ENCODE data around the gene WDR5.

Gene WDR5

DNA sequence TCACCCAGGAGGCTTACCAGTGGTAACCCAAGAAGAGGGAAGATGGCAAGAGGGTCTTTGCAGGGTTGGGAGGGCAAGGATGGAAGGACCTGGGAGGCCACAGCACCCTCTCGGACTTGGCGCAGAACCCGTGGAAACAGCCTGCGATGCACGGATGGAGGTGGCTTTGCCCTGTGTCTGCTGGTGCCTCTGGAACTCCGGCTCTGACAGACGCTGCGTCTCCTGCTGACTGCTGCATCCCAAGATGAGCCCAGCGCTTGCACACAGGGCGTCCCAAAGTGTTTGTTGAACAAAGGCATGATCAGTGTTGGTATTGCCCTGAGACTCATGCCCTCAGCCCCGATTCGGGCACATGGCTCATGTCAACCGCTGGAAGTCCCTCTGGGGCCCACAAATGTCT, 30.5 kb downstream of the WDR5 start (continued):
- no peak for TF ChIP-seq BCL6B (tag by site-specific recombination; IDR thresholded peaks at IDR 0.05)

- ChIA-PET POLR2A (no interaction called here), CTCF (interaction anchor here (0.6 to 5.5 kb wide), 9 partner anchors 19 to 560 kb away, joined by 3 to 129 read pairs (median 3); no protein-coding TSS in a partner anchor)
- no peak overlapping the region for H3K27ac ChIP-seq (ENCODE audit: extremely low read depth, low read depth, low read length)
- no peak overlapping the region for H3K4me3 ChIP-seq (ENCODE audit: low read depth, low read length)
- H3K4me1 ChIP-seq (ENCODE audit: control insufficient read depth, insufficient read depth, low read length), result no peaks in the 10 kb centered on the region; the same call in 1 of the 2 replicates
- no peak for TF ChIP-seq ZNF324 (tag by site-specific recombination; IDR thresholded peaks at IDR 0.05)
- TF ChIP-seq ATF2 (tag by site-specific recombination; IDR thresholded peaks at IDR 0.05; ENCODE audit: low read depth), result no peak
- no peak for TF ChIP-seq HIC1 (tag by site-specific recombination; IDR thresholded peaks at IDR 0.05)
- no peak for TF ChIP-seq OSR2 (tag by site-specific recombination; IDR thresholded peaks at IDR 0.05)
- TF ChIP-seq ZXDB (tag by site-specific recombination; IDR thresholded peaks at IDR 0.05), result no peak
- TF ChIP-seq ZNF624 (tag by site-specific recombination; IDR thresholded peaks at IDR 0.05), result no peak
- no peak for TF ChIP-seq ZNF10 (tag by site-specific recombination; IDR thresholded peaks at IDR 0.05)
- TF ChIP-seq ZNF248 (tag by site-specific recombination; IDR thresholded peaks at IDR 0.05), result no peak
- no peak for TF ChIP-seq ZNF398 (tag by site-specific recombination; IDR thresholded peaks at IDR 0.05)
- TF ChIP-seq SALL2 (tag by site-specific recombination; IDR thresholded peaks at IDR 0.05; ENCODE audit: borderline replicate concordance), result no peak
- no peak for TF ChIP-seq MEIS1 (CRISPR knock-in tag; IDR thresholded peaks at IDR 0.05; ENCODE audit: borderline replicate concordance)
- no peak for TF ChIP-seq PRDM1 (tag by site-specific recombination; IDR thresholded peaks at IDR 0.05)
- no peak for TF ChIP-seq ZNF423 (tag by site-specific recombination; IDR thresholded peaks at IDR 0.05)
- TF ChIP-seq ZNF529 (tag by site-specific recombination; IDR thresholded peaks at IDR 0.05; ENCODE audit: insufficient replicate concordance), result no peak
- no peak for TF ChIP-seq ZNF785 (tag by site-specific recombination; IDR thresholded peaks at IDR 0.05)
- no peak for TF ChIP-seq ZFP37 (tag by site-specific recombination; IDR thresholded peaks at IDR 0.05)
- TF ChIP-seq ZNF292 (tag by site-specific recombination; IDR thresholded peaks at IDR 0.05; ENCODE audit: borderline replicate concordance, low read depth), result no peak
- no peak for TF ChIP-seq ZNF830 (tag by site-specific recombination; IDR thresholded peaks at IDR 0.05; ENCODE audit: low read depth)
- no peak for TF ChIP-seq SP7 (tag by site-specific recombination; IDR thresholded peaks at IDR 0.05)
- H3K36me3 ChIP-seq (ENCODE audit: control insufficient read depth in 2 of 2, insufficient read depth in 1 of 2, low read length in 2 of 2), result no peaks in the 10 kb centered on the region
- H3K9me3 ChIP-seq (ENCODE audit: control insufficient read depth, insufficient read depth, low read depth, low read length), result no peaks in the 10 kb centered on the region
These were observed 31.6 kb downstream of the WDR5 start for GRCh38 chr9:134167530-134167931.
